Smooth muscle cell (in vitro differentiated cells): Measurements from ENCODE around the gene CCDC24. TPM values are rescaled to one million over a fixed set of nuclear protein-coding genes. Genes with fewer than 3 reads are reported as not detected.

Experiments used
- DNase-seq: peaks from one replicate; lab custom pipeline; 2025; ENCODE audit not compliant: unreplicated experiment; lab: John Stamatoyannopoulos, UW
- H2AFZ ChIP-seq: fragments of 200-600 bp; sonication (generic); 2 replicates; pipeline ENCODE4 v1.6.0; 2016; ENCODE audit warnings: antibody characterized with exemption, low read depth, mild to moderate bottlenecking
- H3F3A ChIP-seq: fragments of 200-600 bp; sonication (generic); 2 replicates; pipeline ENCODE4 v1.6.0; 2017; ENCODE audit warnings: antibody characterized with exemption, low read depth
- H3K27ac ChIP-seq: fragments of 200-600 bp; sonication (generic); 2 replicates; pipeline ENCODE4 v1.5.1; 2016; ENCODE audit warnings: low read depth, mild to moderate bottlenecking
- H3K27me3 ChIP-seq: fragments of 200-600 bp; sonication (generic); 2 replicates; pipeline ENCODE4 v1.6.1; 2016; ENCODE audit warnings: low read depth, mild to moderate bottlenecking
- H3K36me3 ChIP-seq: fragments of 200-600 bp; sonication (generic); 2 replicates; pipeline ENCODE4 v1.5.1; 2016; ENCODE audit warnings: low read depth
- H3K4me1 ChIP-seq: fragments of 200-600 bp; sonication (generic); 2 replicates; pipeline ENCODE4 v1.5.1; 2016; ENCODE audit warnings: low read depth
- H3K4me2 ChIP-seq: fragments of 200-600 bp; sonication (generic); 2 replicates; pipeline ENCODE4 v1.6.0; 2016; ENCODE audit warnings: mild to moderate bottlenecking
- H3K4me3 ChIP-seq: fragments of 200-600 bp; sonication (generic); 2 replicates; pipeline ENCODE4 v1.5.1; 2016; ENCODE audit warnings: mild to moderate bottlenecking
- H3K79me2 ChIP-seq: fragments of 200-600 bp; sonication (generic); 2 replicates; pipeline ENCODE4 v1.6.0; 2016; ENCODE audit warnings: low read depth, mild to moderate bottlenecking
- H3K9ac ChIP-seq: fragments of 200-600 bp; sonication (generic); 2 replicates; pipeline ENCODE4 v1.6.0; 2016; ENCODE audit warnings: low read depth
- H3K9me3 ChIP-seq: fragments of 200-600 bp; sonication (generic); replicated peaks from 2 replicates; pipeline ENCODE4 v1.5.1; 2016; ENCODE audit warnings: low read depth
- H4K20me1 ChIP-seq: fragments of 200-600 bp; sonication (generic); 2 replicates; pipeline ENCODE4 v1.6.0; 2016; ENCODE audit warnings: low read depth
- CTCF ChIP-seq: fragments of 200-600 bp; sonication (generic); IDR thresholded peaks from 2 replicates; pipeline ENCODE4 v1.5.1; 2017; ENCODE audit warnings: borderline replicate concordance, mild to moderate bottlenecking, antibody characterized with exemption; ENCODE audit not compliant: insufficient read depth, poor library complexity, severe bottlenecking
- WGBS: methylation state at CpG from one replicate; pipeline ENCODE4 v1.1.7; 2016; ENCODE audit warnings: low lambda C conversion rate; 5-methylcytosine and 5-hydroxymethylcytosine counted together
- polyA plus RNA-seq: library from polyadenylated mRNA; unstranded; fragments of >200 nt; fragmentation: Nextera tagmentation; extraction: Ambion mirVana; gene quantifications from 2 replicates; pipeline ENCODE4 v1.2.1, GENCODE V29; 2016
- total RNA-seq: library from RNA; depleted of rRNA; stranded (reverse); fragments of >200 nt; gene quantifications from 2 replicates; pipeline ENCODE4 v1.2.3, GENCODE V29; 2014

CCDC24 gene
- total and polyA plus RNA-seq, 2 experiments from 2014 or later = 6.5 to 11.4 TPM

- no peak for DNase-seq
- Histone ChIP-seq H3K9me3 (no peaks in the 10 kb centered on the region), H3K4me2 (no peak overlapping the region), H2AFZ (no peak overlapping the region), H3K4me3 (no peak overlapping the region), H4K20me1 (no peaks in the 10 kb centered on the region), H3K9ac (no peak overlapping the region), H3K27me3 (no peaks in the 10 kb centered on the region), H3K27ac (no peak overlapping the region), H3K4me1 (no peaks in the 10 kb centered on the region), H3K79me2 (no peaks in the 10 kb centered on the region), H3K36me3 (no peaks in the 10 kb centered on the region), H3F3A (no peaks in the 10 kb centered on the region)
- TF ChIP-seq CTCF = no peak
- 93% methylated on average over 3 of the region's 3 CpGs for WGBS
These were observed 29.7 kb upstream of the CCDC24 start for GRCh38 chr1:43961692-43962091.

- no peak for TF ChIP-seq CTCF
- 98% methylated on average over 2 of the region's 2 CpGs for WGBS
- no peaks in the 10 kb centered on the region for H3K4me1 ChIP-seq
- H3K36me3 ChIP-seq = no peaks in the 10 kb centered on the region
- no peaks in the 10 kb centered on the region for H3F3A ChIP-seq
- no peak overlapping the region for H3K4me2 ChIP-seq
- H4K20me1 ChIP-seq = no peaks in the 10 kb centered on the region
- no peaks in the 10 kb centered on the region for H3K9me3 ChIP-seq
- no peak overlapping the region for H3K27ac ChIP-seq
- no peak overlapping the region for H3K9ac ChIP-seq
- no peaks in the 10 kb centered on the region for H3K79me2 ChIP-seq
- no peak overlapping the region for H2AFZ ChIP-seq
- no peak for DNase-seq
- H3K4me3 ChIP-seq = no peak overlapping the region
- H3K27me3 ChIP-seq = no peaks in the 10 kb centered on the region
These were observed 29.1 kb upstream of the CCDC24 start for GRCh38 chr1:43962324-43962723.

- no peaks in the 10 kb centered on the region for H3K27me3 ChIP-seq
- no peak overlapping the region for H3K27ac ChIP-seq
- H3K9ac ChIP-seq = no peak overlapping the region
- no peak overlapping the region for H3K4me3 ChIP-seq
- H4K20me1 ChIP-seq = no peaks in the 10 kb centered on the region
- no peak for DNase-seq
- H3F3A ChIP-seq = no peaks in the 10 kb centered on the region
- no peaks in the 10 kb centered on the region for H3K4me1 ChIP-seq
- no peaks in the 10 kb centered on the region for H3K9me3 ChIP-seq
- no peaks in the 10 kb centered on the region for H3K36me3 ChIP-seq
- no peak for TF ChIP-seq CTCF
- 94% methylated on average over 3 of the region's 3 CpGs for WGBS
- no peaks in the 10 kb centered on the region for H3K79me2 ChIP-seq
- no peak overlapping the region for H2AFZ ChIP-seq
- H3K4me2 ChIP-seq = no peak overlapping the region
These were observed 28.4 kb upstream of the CCDC24 start for GRCh38 chr1:43963006-43963405.

- Histone ChIP-seq H3K79me2 (no peaks in the 10 kb centered on the region), H3K9ac (no peak overlapping the region), H2AFZ (no peak overlapping the region), H3K27me3 (no peaks in the 10 kb centered on the region), H3K36me3 (no peaks in the 10 kb centered on the region), H3K27ac (no peak overlapping the region), H3K4me2 (no peak overlapping the region), H3K4me1 (no peaks in the 10 kb centered on the region), H3F3A (peaks cover 3% of the 10 kb centered on the region), H3K4me3 (no peak overlapping the region), H4K20me1 (no peaks in the 10 kb centered on the region), H3K9me3 (no peaks in the 10 kb centered on the region)
- TF ChIP-seq CTCF = no peak
- no peak for DNase-seq
- WGBS = 88% methylated on average over 5 of the region's 5 CpGs
These were observed 27.5 kb upstream of the CCDC24 start for GRCh38 chr1:43963890-43964289.
